GM12873 (cell line): Measurements from ENCODE around the gene ZFYVE21.
A peak's percentile ranks its signal among the peaks of the same experiment; 100 is the strongest.

Experiments
- CTCF ChIP-seq: IDR thresholded peaks from 2 replicates; pipeline ENCODE4 v1.5.1; 2012; ENCODE audit warnings: low read depth, mild to moderate bottlenecking, moderate library complexity, low read length, control low read depth; ENCODE audit not compliant: insufficient read depth; ENCODE audit errors: missing control alignments

Gene ZFYVE21

GRCh38 chr14:103679351-103679750 is 36.3 kb upstream of the ZFYVE21 start:
- TF ChIP-seq CTCF = peak; percentile 92

- no peak for TF ChIP-seq CTCF
Observed at GRCh38 chr14:103680491-103681231, 34.9 kb upstream of the ZFYVE21 start.

- TF ChIP-seq CTCF = no peak
Observed at GRCh38 chr14:103683139-103683538, 32.5 kb upstream of the ZFYVE21 start.

- no peak for TF ChIP-seq CTCF
Observed at GRCh38 chr14:103684471-103684870, 31.1 kb upstream of the ZFYVE21 start.

GRCh38 chr14:103684871-103685270 is 30.7 kb upstream of the ZFYVE21 start:
- TF ChIP-seq CTCF = no peak

GRCh38 chr14:103685276-103686211 is 30.1 kb upstream of the ZFYVE21 start:
- no peak for TF ChIP-seq CTCF

GRCh38 chr14:103686831-103687485 is 28.7 kb upstream of the ZFYVE21 start:
- TF ChIP-seq CTCF = no peak
